ENCODE measurements around the gene DUSP10. TPM values are rescaled to one million over a fixed set of nuclear protein-coding genes. Genes with fewer than 3 reads are reported as not detected.

DUSP10 gene
- total RNA-seq, 4 donors from 2014 or later = 1.6 to 7.2 (median 4.9) TPM

DNA sequence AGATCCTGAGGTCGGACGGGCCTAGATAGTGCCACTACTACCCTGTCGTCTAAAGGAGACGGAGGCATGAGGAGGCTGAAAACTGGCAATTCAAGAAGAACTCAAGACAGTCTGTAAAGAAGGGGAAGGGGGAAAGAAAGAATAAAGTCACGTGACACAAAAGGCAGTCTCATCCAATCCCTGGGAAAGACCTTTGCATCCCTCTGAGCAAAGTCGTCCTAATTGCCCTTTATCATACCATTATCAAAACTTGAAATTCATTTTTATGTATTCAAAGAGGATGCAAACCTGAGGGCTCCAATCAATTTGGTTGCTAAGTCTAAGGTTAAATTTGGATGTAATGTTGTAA, 2.2 kb downstream of the DUSP10 start:
- TF ChIP-seq POLR2AphosphoS5 (IDR thresholded peaks at IDR 0.05) = no peak
- no peak for TF ChIP-seq EP300 (IDR thresholded peaks at IDR 0.05; ENCODE audit: low read depth)
- TF ChIP-seq, protein P1, sequence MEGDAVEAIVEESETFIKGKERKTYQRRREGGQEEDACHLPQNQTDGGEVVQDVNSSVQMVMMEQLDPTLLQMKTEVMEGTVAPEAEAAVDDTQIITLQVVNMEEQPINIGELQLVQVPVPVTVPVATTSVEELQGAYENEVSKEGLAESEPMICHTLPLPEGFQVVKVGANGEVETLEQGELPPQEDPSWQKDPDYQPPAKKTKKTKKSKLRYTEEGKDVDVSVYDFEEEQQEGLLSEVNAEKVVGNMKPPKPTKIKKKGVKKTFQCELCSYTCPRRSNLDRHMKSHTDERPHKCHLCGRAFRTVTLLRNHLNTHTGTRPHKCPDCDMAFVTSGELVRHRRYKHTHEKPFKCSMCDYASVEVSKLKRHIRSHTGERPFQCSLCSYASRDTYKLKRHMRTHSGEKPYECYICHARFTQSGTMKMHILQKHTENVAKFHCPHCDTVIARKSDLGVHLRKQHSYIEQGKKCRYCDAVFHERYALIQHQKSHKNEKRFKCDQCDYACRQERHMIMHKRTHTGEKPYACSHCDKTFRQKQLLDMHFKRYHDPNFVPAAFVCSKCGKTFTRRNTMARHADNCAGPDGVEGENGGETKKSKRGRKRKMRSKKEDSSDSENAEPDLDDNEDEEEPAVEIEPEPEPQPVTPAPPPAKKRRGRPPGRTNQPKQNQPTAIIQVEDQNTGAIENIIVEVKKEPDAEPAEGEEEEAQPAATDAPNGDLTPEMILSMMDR (IDR thresholded peaks at IDR 0.05) = no peak
- no peak for TF ChIP-seq POLR2A (IDR thresholded peaks at IDR 0.05)
- Histone ChIP-seq H3K27me3 (no peaks in the 10 kb centered on the region), H3K9me3 (no peaks in the 10 kb centered on the region), H3K27ac (no peak overlapping the region), H3K4me3 (peak overlapping the region in 1 of 4 donors; percentile 67), H3K36me3 (no peaks in the 10 kb centered on the region), H3K4me1 (peaks cover 9 to 48% (median 19%) of the 10 kb centered on the region in 4 donors)
- no peak for DNase-seq
- in situ Hi-C loops (cut with MboI; ENCODE audit: low pct_ligation_motif_present in 1 of 4, low pct_unique_long_range_greater_than_20kb in 1 of 4, low sequenced_read_pairs in 3 of 4) = loop anchor here in 2 of 4 donors (25.0 kb wide), 3 partner anchors 852 to 927 kb away; partner anchors contain the start of gene HLX (in 1 of the 2)
- intact Hi-C loops (cut with DNase I; ENCODE audit: low total_unique reads) = loop anchor here (10.0 kb wide), 2 partner anchors 195 to 285 kb away; no protein-coding TSS in a partner anchor
- WGBS, 2 donors (ENCODE audit: low coverage in 1 of 2) = 72 to 89% methylated on average over 2 to 6 of the region's 6 CpGs

DNA sequence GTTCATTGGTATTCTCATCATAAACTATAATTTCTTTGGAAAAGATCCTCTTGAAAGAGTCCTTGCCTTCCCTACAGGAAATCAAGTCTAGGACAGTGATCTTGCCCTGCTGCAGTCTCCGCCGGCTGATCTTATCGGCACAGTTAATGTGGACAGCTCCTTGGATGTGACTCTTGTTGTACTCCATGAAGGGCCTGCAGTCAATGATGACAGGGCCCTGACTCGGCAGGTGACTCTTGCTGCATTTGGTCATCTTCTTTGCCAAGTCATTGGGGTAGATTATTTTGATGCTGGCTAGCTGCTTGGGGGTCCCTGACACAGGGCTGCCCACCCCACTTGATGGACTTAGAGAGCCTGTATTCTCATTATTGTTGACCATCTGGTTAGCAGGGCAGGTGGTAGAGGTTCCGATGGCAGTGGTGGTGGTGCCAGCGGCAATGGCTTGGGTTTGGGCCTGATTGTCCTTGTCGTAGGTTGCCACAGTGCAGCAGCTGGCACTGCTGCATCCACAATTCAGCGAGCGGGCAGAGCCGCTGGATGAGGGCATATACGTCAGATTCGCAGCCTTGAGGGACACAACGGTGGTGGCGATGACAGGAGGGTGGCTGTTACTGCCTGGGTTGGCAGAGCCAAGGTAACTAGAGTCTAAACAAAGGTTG, 2.7 kb downstream of the DUSP10 start:
- H3K4me3 ChIP-seq = no peak overlapping the region
- 93% methylated on average over 14 of the region's 14 CpGs; no CpG with 5 or more reads in 1 of the 2 donors for WGBS, 2 donors (ENCODE audit: low coverage in 1 of 2)
- H3K9me3 ChIP-seq = no peaks in the 10 kb centered on the region
- no peaks in the 10 kb centered on the region for H3K27me3 ChIP-seq
- in situ Hi-C loops (cut with MboI; ENCODE audit: low pct_ligation_motif_present in 1 of 4, low pct_unique_long_range_greater_than_20kb in 1 of 4, low sequenced_read_pairs in 3 of 4) (loop anchor here in 2 of 4 donors (25.0 kb wide), 3 partner anchors 852 to 927 kb away; partner anchors contain the start of gene HLX (in 1 of the 2)), intact Hi-C loops (cut with DNase I; ENCODE audit: low total_unique reads) (no loop called here)
- H3K27ac ChIP-seq = no peak overlapping the region
- no peak for DNase-seq
- no peak for TF ChIP-seq POLR2A (IDR thresholded peaks at IDR 0.05)
- peaks cover 9 to 54% (median 20%) of the 10 kb centered on the region in 4 donors for H3K4me1 ChIP-seq
- no peaks in the 10 kb centered on the region for H3K36me3 ChIP-seq

DNA sequence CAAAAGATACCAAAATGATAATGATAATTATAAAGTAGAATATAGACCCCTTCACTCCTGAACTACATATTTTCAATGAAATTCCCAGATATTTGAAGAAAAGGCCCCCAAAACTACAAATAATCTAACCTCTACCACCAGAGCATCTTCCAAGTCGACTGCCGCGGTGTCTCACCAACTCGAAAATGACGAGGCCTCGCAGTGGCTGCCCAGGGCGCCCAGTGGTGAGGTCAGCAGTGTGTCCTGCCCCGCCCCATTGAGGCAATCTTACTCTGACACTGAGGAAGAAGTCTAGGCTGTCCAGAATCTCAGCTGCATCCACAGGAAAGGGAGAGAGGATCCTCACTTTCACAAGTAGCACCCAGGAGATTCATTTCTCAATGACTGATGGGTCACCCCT, 5.2 kb downstream of the DUSP10 start:
- in situ Hi-C loops (cut with MboI; ENCODE audit: low pct_ligation_motif_present in 1 of 4, low pct_unique_long_range_greater_than_20kb in 1 of 4, low sequenced_read_pairs in 3 of 4) (loop anchor here in 2 of 4 donors (25.0 kb wide), 3 partner anchors 849 to 924 kb away; partner anchors contain the start of gene HLX (in 1 of the 2)), intact Hi-C loops (cut with DNase I; ENCODE audit: low total_unique reads) (loop anchor here (2.0 kb wide), 1 partner anchor 72 kb away; no protein-coding TSS in a partner anchor)
- WGBS, 2 donors (ENCODE audit: low coverage in 1 of 2) = 97 to 100% methylated on average over 3 to 8 of the region's 8 CpGs
- Histone ChIP-seq H3K36me3 (no peaks in the 10 kb centered on the region), H3K9me3 (no peaks in the 10 kb centered on the region), H3K4me3 (no peak overlapping the region), H3K27ac (peak overlapping the region in 2 of 4 donors; percentile 51 to 61), H3K27me3 (no peaks in the 10 kb centered on the region), H3K4me1 (peaks cover 3 to 58% (median 12%) of the 10 kb centered on the region in 4 donors)
- TF ChIP-seq, protein P1 (IDR thresholded peaks at IDR 0.05) = no peak
- TF ChIP-seq EP300 (IDR thresholded peaks at IDR 0.05; ENCODE audit: low read depth) = no peak
- no peak for TF ChIP-seq POLR2A (IDR thresholded peaks at IDR 0.05)
- no peak for DNase-seq

DNA sequence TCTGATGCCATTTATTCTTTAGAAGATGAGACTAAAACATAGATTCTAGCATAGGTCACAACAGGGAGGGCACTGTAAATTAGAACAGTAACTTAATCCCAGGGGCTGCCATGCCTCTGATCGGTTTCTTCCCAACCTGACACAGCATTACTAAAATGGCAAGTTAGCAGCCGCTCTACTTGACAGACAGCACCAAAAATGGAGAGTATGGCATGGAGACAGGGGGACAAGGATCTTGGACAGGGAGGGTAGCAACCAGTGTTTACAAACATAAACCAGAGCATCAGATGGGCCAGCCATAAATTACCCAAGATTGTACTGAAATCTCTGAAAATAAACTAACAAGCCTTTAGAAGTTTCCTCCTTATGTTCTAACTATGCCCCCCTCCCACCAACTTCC, 5.9 kb downstream of the DUSP10 start:
- Histone ChIP-seq H3K4me1 (peaks cover 3 to 60% (median 10%) of the 10 kb centered on the region in 4 donors), H3K9me3 (no peaks in the 10 kb centered on the region), H3K36me3 (no peaks in the 10 kb centered on the region), H3K4me3 (no peak overlapping the region), H3K27ac (peak overlapping the region; percentile 15 to 61 (median 40)), H3K27me3 (no peaks in the 10 kb centered on the region)
- intact Hi-C loops (cut with DNase I; ENCODE audit: low total_unique reads) (loop anchor here (2.0 kb wide), 1 partner anchor 71 kb away; no protein-coding TSS in a partner anchor), in situ Hi-C loops (cut with MboI; ENCODE audit: low pct_ligation_motif_present in 1 of 4, low pct_unique_long_range_greater_than_20kb in 1 of 4, low sequenced_read_pairs in 3 of 4) (loop anchor here in 2 of 4 donors (25.0 kb wide), 3 partner anchors 849 to 924 kb away; partner anchors contain the start of gene HLX (in 1 of the 2))
- no peak for TF ChIP-seq EP300 (IDR thresholded peaks at IDR 0.05; ENCODE audit: low read depth)
- TF ChIP-seq POLR2AphosphoS5 (IDR thresholded peaks at IDR 0.05) = no peak
- TF ChIP-seq POLR2A (IDR thresholded peaks at IDR 0.05) = no peak
- TF ChIP-seq, protein P1 (IDR thresholded peaks at IDR 0.05) = no peak
- WGBS, 2 donors (ENCODE audit: low coverage in 1 of 2) = 67 to 80% methylated on average over 1 to 2 of the region's 2 CpGs
- DNase-seq = no peak
